Panc1 (cell line): ENCODE data around the gene PLEKHG5. TPM values are rescaled to one million over a fixed set of nuclear protein-coding genes. Genes with fewer than 3 reads are reported as not detected.
"Not testable (repeated sequence)": the region's sequence is repeated elsewhere in the genome, so short reads cannot be mapped to it uniquely, and the experiment has no call there.

Experiments used
- ATAC-seq: fragments of 200-7000 bp; cut with Tn5 transposase; 2 replicates; pipeline ENCODE4 v1.9.1; 2020; ENCODE audit warnings: mild to moderate bottlenecking, moderate library complexity
- BruUV-seq: library from RNA; stranded (reverse); fragments of 400-500 nt; replicated peaks from 2 replicates; lab custom pipeline; 2021; lab: Mats Ljungman, UMichigan
- CTCF ChIA-PET: fragments of 300-600 bp; sonication (Branson Sonifier 250); formaldehyde crosslinking; loops from one replicate; lab custom pipeline; 2022; ENCODE audit warnings: antibody characterized with exemption; lab: Charles Lee
- POLR2A ChIA-PET: fragments of 300-600 bp; sonication (Branson Sonifier 250); formaldehyde crosslinking; loops from one replicate; lab custom pipeline; 2022; ENCODE audit warnings: antibody characterized with exemption; lab: Charles Lee
- DNase-seq: peaks from one replicate; pipeline ENCODE4 v3.0.0-alpha.2; 2010; ENCODE audit warnings: low read depth, low spot score
- H3K27ac ChIP-seq: 2 replicates; pipeline ENCODE4 v1.5.1; 2011; ENCODE audit warnings: mild to moderate bottlenecking, low read length, inconsistent platforms
- H3K27me3 ChIP-seq: fragments of 200-500 bp; sonication (Bioruptor generic); 2 replicates; pipeline ENCODE4 v1.6.0; 2014; ENCODE audit warnings: low read length, inconsistent platforms; ENCODE audit not compliant: control insufficient read depth, insufficient read depth
- H3K36me3 ChIP-seq: fragments of 200-500 bp; sonication (Bioruptor generic); 2 replicates; pipeline ENCODE4 v1.5.1; 2014; ENCODE audit warnings: inconsistent platforms, mild to moderate bottlenecking, low read length, moderate library complexity; ENCODE audit not compliant: control insufficient read depth, insufficient read depth
- H3K4me1 ChIP-seq: 2 replicates; pipeline ENCODE4 v1.5.1; 2011; ENCODE audit warnings: inconsistent platforms, mild to moderate bottlenecking, low read length, moderate library complexity; ENCODE audit not compliant: control insufficient read depth, insufficient read depth
- H3K4me3 ChIP-seq, 2 experiments: 2 replicates each; pipeline ENCODE4 v1.5.1; 2011 to 2012; ENCODE audit warnings: low read depth in 2 of 2, low read length in 2 of 2, mild to moderate bottlenecking in 2 of 2, inconsistent platforms in 1 of 2, moderate library complexity in 1 of 2
- H3K9me3 ChIP-seq: fragments of 200-500 bp; sonication (Bioruptor generic); 2 replicates; pipeline ENCODE4 v1.5.1; 2014; ENCODE audit warnings: low read depth, mild to moderate bottlenecking, inconsistent platforms, low read length, moderate library complexity; ENCODE audit not compliant: control insufficient read depth, insufficient read depth
- POLR2AphosphoS5 ChIP-seq: IDR thresholded peaks from 2 replicates; pipeline ENCODE4 v1.6.1; 2012; ENCODE audit warnings: mild to moderate bottlenecking, low read depth, low read length, moderate library complexity
- SIN3A ChIP-seq: IDR thresholded peaks from 2 replicates; pipeline ENCODE4 v1.6.1; 2012; ENCODE audit warnings: low read depth, mild to moderate bottlenecking, low read length, moderate library complexity, borderline replicate concordance; ENCODE audit not compliant: insufficient read depth
- in situ Hi-C: cut with HindIII; loops from 2 replicates; pipeline ENCODE4 v1.10.0; 2016; ENCODE audit warnings: low sequenced_read_pairs, low pct_unique_long_range_greater_than_20kb
- intact Hi-C: fragments of 100-400 bp; cut with micrococcal nuclease; formaldehyde crosslinking; loops from one replicate; pipeline ENCODE4 v1.10.0; 2022; ENCODE audit not compliant: unreplicated experiment
- total RNA-seq: library from RNA; stranded (reverse); gene quantifications from one replicate; pipeline ENCODE4 v1.2.1, GENCODE V29; 2021; ENCODE audit not compliant: unreplicated experiment
- TF ChIP-seq, protein P1 (sequence below): fragments of 450-650 bp; IDR thresholded peaks from 2 replicates; pipeline ENCODE4 v1.5.1; 2017; ENCODE audit warnings: mild to moderate bottlenecking

Gene PLEKHG5
- total RNA-seq, 1 experiment from 2014 or later, result 6.8 TPM

DNA sequence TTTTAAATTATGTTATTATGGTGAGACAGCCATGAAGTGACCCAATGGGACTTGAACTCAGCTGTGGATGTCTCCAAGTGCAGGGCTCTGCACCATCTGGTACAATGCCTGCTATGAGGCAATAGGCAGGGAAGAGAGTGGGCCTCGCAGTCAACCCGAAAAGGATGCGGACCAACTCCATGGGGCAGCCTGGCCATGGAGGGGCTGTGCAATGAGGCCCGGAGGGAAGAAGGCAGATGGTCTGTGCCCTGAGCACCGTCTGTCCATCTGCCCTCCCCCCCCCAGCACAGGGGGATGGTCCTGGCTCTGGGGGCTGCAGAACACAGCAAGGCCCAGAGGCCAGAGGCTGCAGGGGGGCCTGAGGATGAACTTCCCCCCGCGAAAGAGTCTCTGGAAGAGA is 49.9 kb downstream of the PLEKHG5 start (continued):
- no peak for TF ChIP-seq SIN3A

DNA sequence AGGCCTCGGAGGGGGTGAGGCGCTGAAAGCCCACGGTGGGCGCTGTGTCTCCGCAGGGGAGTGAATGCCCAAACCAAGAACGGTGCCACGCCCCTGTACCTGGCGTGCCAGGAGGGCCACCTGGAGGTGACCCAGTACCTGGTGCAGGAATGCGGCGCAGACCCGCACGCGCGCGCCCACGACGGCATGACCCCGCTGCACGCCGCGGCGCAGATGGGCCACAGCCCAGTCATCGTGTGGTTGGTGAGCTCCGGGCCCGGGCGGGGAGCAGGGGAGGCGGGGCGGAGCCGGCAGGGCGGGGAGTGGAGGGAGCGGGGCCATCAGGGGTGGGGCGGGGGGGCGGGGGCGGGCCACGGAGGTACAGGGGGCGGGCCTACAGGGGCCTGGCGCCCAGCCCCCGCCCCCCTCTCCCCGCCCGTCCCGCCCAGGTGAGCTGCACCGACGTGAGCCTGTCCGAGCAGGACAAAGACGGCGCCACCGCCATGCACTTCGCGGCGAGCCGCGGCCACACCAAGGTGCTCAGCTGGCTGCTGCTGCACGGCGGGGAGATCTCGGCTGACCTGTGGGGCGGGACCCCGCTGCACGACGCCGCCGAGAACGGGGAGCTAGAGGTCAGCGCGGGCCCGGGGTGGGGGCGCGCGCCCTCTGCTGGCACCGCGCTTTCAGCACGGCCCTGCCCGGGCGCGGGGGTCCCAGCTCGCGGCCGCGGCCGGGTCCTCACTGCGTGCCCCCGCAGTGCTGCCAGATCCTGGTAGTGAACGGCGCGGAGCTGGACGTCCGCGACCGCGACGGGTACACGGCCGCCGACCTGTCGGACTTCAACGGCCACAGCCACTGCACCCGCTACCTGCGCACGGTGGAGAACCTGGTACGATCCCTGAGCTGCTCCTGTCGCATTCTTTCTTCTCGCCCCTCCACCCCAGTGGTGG is 51.0 kb downstream of the PLEKHG5 start:
- no peaks in the 10 kb centered on the region for H3K9me3 ChIP-seq
- H3K4me1 ChIP-seq, result peaks cover 14% of the 10 kb centered on the region
- DNase-seq, result no peak
- POLR2A ChIA-PET, result interaction anchor here (0.7 kb wide), 2 partner anchors 81 to 182 kb away, joined by 3 to 5 read pairs; no protein-coding TSS in a partner anchor
- intact Hi-C loops, result no loop called here
- no peaks in the 10 kb centered on the region for H3K27me3 ChIP-seq
- H3K4me3 ChIP-seq, result peak overlapping the region; percentile 6 to 29; a peak in 3 of 4 replicates
- peak; percentile 73 for ATAC-seq
- BruUV-seq, result no TSS peak
- no peaks in the 10 kb centered on the region for H3K36me3 ChIP-seq
- no peak overlapping the region for H3K27ac ChIP-seq
- CTCF ChIA-PET, result interaction anchor here (0.6 to 1.4 kb wide), 9 partner anchors 15 to 189 kb away, joined by 3 to 7 read pairs (median 4); no protein-coding TSS in a partner anchor
- TF ChIP-seq, protein P1, sequence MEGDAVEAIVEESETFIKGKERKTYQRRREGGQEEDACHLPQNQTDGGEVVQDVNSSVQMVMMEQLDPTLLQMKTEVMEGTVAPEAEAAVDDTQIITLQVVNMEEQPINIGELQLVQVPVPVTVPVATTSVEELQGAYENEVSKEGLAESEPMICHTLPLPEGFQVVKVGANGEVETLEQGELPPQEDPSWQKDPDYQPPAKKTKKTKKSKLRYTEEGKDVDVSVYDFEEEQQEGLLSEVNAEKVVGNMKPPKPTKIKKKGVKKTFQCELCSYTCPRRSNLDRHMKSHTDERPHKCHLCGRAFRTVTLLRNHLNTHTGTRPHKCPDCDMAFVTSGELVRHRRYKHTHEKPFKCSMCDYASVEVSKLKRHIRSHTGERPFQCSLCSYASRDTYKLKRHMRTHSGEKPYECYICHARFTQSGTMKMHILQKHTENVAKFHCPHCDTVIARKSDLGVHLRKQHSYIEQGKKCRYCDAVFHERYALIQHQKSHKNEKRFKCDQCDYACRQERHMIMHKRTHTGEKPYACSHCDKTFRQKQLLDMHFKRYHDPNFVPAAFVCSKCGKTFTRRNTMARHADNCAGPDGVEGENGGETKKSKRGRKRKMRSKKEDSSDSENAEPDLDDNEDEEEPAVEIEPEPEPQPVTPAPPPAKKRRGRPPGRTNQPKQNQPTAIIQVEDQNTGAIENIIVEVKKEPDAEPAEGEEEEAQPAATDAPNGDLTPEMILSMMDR, result peak; percentile 73
- TF ChIP-seq SIN3A (no peak), POLR2AphosphoS5 (no peak)
- in situ Hi-C loops, result no loop called here

DNA sequence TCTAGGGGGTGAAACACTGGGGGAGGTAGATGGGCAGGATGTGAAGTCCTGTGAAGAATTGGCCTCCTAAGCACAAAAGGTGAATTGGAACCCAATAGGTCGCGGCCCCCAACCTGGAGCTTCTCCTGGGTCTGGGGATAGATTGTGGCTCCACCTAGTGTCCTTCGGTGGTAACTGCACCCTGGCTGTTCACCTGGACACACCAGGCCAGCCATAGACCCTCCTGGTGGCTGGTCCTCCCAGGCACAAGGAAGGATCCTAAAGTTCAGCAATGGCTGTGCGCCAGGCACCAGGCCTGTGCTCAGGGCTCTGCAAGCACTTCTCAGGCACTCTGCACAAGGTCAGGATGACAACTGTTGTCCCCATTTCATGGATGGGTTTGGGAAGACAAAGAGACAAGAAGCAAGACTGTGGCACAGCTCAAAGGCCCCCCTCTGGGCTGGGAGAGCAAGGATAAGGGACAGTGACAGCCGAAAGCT is 53.4 kb downstream of the PLEKHG5 start:
- intact Hi-C loops (no loop called here), in situ Hi-C loops (no loop called here)
- no peak overlapping the region for H3K27ac ChIP-seq

DNA sequence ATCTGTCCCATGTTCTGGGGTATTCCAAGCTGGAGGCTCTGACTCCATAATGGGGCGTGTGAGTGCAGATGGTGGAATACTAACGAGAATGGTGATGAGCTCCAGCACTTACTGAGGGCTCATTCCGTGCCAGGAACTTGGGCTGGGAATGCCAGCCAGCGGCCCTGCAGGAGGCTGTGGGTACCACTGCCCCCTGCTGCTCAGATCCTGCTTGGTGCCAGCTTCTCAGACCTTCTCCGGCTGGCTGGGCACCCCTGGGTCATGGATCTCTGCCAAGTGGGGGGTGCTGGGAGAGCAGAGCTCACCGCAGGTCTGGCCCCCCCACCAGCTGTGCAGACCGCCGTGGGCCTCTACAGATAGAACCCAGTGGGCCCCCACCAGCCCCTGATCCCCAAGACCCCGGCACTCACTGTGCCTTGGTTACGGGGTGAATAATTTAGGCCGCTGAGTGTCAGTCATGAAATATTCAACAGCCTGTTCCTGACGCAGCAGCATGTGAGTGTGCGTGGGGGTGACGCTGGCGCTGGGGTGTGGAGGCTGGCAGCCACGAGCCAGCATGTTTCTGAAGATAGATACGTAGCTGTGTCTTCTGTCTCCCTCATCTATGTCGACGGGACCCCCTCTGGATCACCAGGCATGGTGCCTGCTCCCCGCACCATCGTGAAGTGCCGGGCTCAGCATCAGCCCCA is 54.3 kb downstream of the PLEKHG5 start:
- peak; percentile 52 for ATAC-seq

More for the DNA sequence above, 53.4 kb downstream of the PLEKHG5 start:
- ATAC-seq (peak; percentile 80), DNase-seq (no peak)
- TF ChIP-seq POLR2AphosphoS5, result no peak
- TF ChIP-seq, protein P1, result peak; percentile 97
- TF ChIP-seq SIN3A, result no peak
- Histone ChIP-seq H3K9me3 (no peaks in the 10 kb centered on the region), H3K4me3 (no peak overlapping the region), H3K27me3 (no peaks in the 10 kb centered on the region), H3K36me3 (no peaks in the 10 kb centered on the region), H3K4me1 (peaks cover 14% of the 10 kb centered on the region)
- ChIA-PET POLR2A (no interaction called here), CTCF (interaction anchor here (1.0 to 2.7 kb wide), 6 partner anchors 12 to 190 kb away, joined by 4 to 35 read pairs (median 9); partner anchors contain the start of gene HES2)
- no TSS peak for BruUV-seq

DNA sequence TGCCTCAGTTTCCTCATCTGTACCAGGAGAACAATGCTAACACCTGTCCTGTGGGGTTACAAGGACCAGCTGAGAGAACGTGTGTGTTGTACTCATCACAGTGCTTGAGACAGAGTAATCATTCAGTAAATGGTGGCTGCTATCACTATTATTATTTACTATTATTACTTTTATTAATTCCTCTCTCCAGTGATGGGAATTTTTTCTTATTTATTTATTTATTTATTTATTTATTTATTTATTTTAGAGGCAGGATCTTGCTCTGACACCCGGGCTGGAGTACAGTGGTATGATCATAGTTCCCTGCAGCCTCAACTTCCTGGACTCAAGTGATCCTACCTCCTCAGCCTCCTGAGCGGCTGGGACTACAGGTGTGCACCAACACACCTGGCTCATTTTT is 55.2 kb downstream of the PLEKHG5 start:
- DNase-seq, BruUV-seq, H3K4me3 ChIP-seq, H3K36me3 ChIP-seq, H3K27me3 ChIP-seq, H3K27ac ChIP-seq, in situ Hi-C loops, ATAC-seq, POLR2A ChIA-PET, H3K9me3 ChIP-seq, intact Hi-C loops: not testable (repeated sequence)
- CTCF ChIA-PET, result interaction anchor here (2.1 kb wide), 1 partner anchor 16 kb away, joined by 11 read pairs; the partner anchor contains the start of gene HES2
- peaks cover 14% of the 10 kb centered on the region for H3K4me1 ChIP-seq

More for the DNA sequence above, 54.3 kb downstream of the PLEKHG5 start:
- POLR2A ChIA-PET, DNase-seq, BruUV-seq, H3K36me3 ChIP-seq, in situ Hi-C loops, intact Hi-C loops, H3K4me3 ChIP-seq, H3K9me3 ChIP-seq, H3K27ac ChIP-seq, H3K27me3 ChIP-seq: not testable (repeated sequence)
- CTCF ChIA-PET, result interaction anchor here (0.5 to 2.7 kb wide), 11 partner anchors 11 to 198 kb away, joined by 3 to 35 read pairs (median 4); partner anchors contain the start of gene HES2
- H3K4me1 ChIP-seq, result peaks cover 14% of the 10 kb centered on the region
